Sigmoid colon (tissue), 7 donors: ENCODE measurements around the gene DZIP1. TPM values are rescaled to one million over a fixed set of nuclear protein-coding genes. Genes with fewer than 3 reads are reported as not detected.

Experiments used
- DNase-seq: peaks from one replicate; pipeline ENCODE4 v3.0.0-alpha.2; 2019
- H3K27ac ChIP-seq, 4 donors: fragments of 200-600 bp; sonication (generic); one replicate each; pipeline ENCODE4 v1.5.1; 2016 to 2019; ENCODE audit warnings: mild to moderate bottlenecking in 1 of 4
- H3K27me3 ChIP-seq, 3 donors: fragments of 200-600 bp; sonication (generic); one replicate each; pipeline ENCODE4 v1.5.1; 2019; ENCODE audit warnings: mild to moderate bottlenecking in 1 of 3
- H3K36me3 ChIP-seq, 4 donors: fragments of 200-600 bp; sonication (generic); one replicate each; pipeline ENCODE4 v1.5.1; 2016 to 2019
- H3K4me1 ChIP-seq, 4 donors: fragments of 200-600 bp; sonication (generic); one replicate each; pipeline ENCODE4 v1.5.1; 2017 to 2019
- H3K4me3 ChIP-seq, 4 donors: fragments of 200-600 bp; sonication (generic); one replicate each; pipeline ENCODE4 v1.5.1; 2017 to 2019; ENCODE audit warnings: mild to moderate bottlenecking in 2 of 4, moderate library complexity in 1 of 4
- H3K9me3 ChIP-seq, 4 donors: fragments of 200-600 bp in 3 of 4; sonication (generic) in 3 of 4; one replicate each; pipeline versions ENCODE4 v1.5.1 to v1.6.1; 2013 to 2019
- EP300 ChIP-seq, 4 donors: sonication (generic); formaldehyde crosslinking; IDR thresholded peaks; one replicate each; pipeline ENCODE4 v1.6.1; 2017; ENCODE audit warnings: antibody characterized with exemption in 4 of 4
- POLR2A ChIP-seq, 2 donors: fragments of 450-650 bp; IDR thresholded peaks; one replicate each; pipeline ENCODE4 v1.6.1; 2016; ENCODE audit warnings: antibody characterized with exemption in 2 of 2, mild to moderate bottlenecking in 2 of 2, moderate library complexity in 2 of 2
- POLR2AphosphoS5 ChIP-seq, 4 donors: sonication (generic); formaldehyde crosslinking; IDR thresholded peaks; one replicate each; pipeline ENCODE4 v1.6.1; 2017; ENCODE audit warnings: antibody characterized with exemption in 4 of 4
- WGBS, 2 donors: extraction: QIAGEN DNeasy Blood & Tissue Kit; methylation state at CpG; one replicate each; pipeline ENCODE4 v1.1.7; 2013; 5-methylcytosine and 5-hydroxymethylcytosine counted together
- intact Hi-C: fragments of 100-400 bp; cut with DNase I; formaldehyde crosslinking; loops from one replicate; pipeline ENCODE4 v1.15.1; 2023
- polyA plus RNA-seq, 3 donors: library from polyadenylated mRNA; stranded (reverse); fragments of 200-250 nt; gene quantifications; one replicate each; pipeline ENCODE4 v1.2.3, GENCODE V29; 2013
- total RNA-seq, 4 donors: library from RNA; depleted of rRNA; stranded (reverse); fragments of >200 nt; gene quantifications; one replicate each; pipeline ENCODE4 v1.1.0, GENCODE V29; 2016
- TF ChIP-seq, protein P1 (sequence below), 4 experiments: fragments of 450-650 bp in 3 of 4; fragments of 200-600 bp in 1 of 4; IDR thresholded peaks; one replicate each; pipeline ENCODE4 v1.5.1; 2016 to 2019; ENCODE audit warnings: antibody characterized with exemption in 4 of 4, mild to moderate bottlenecking in 3 of 4, moderate library complexity in 2 of 4
- donor health status: healthy with polysubstance abuse.
- donor health status: Bipolar disorder and iron deficiency.
- donor health status: healthy.

Gene DZIP1
- total and polyA plus RNA-seq, 7 donors, result 1.8 to 41.8 (median 17.5) TPM

DNA sequence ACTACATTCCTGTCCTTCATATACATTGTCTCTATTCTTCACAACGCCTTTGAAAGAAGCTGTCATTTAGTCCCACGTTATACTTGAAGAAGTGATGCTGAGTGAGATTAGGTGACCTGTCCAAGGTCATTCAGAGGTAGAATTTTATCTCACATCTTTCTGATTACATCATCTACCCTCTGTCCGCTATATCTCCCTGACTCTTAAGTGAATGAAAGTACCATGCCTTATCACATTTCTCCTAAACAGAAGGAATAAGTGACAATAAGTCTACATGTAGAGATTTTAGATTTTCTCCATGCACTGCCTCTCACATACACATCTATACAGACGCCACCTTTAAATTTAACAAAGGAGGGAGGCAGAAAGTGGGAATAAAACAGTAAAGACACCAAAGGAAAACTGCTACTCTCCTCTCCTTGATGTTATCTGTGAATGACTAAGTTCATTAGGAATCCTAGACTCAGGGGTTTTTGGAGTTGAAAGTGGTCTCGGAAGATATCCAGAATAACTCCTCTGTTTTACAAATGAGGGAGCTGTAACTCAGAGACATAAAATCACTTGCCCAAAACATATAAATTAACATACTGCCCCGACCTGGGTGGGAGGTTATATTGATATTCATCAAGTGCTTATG is 96.9 kb downstream of the DZIP1 start:
- Histone ChIP-seq H3K9me3 (no peaks in the 10 kb centered on the region), H3K27ac (no peak overlapping the region), H3K4me3 (no peak overlapping the region), H3K36me3 (no peaks in the 10 kb centered on the region), H3K4me1 (peaks cover 0 to 6% (median 5%) of the 10 kb centered on the region in 4 donors), H3K27me3 (peaks cover 4 to 26% (median 12%) of the 10 kb centered on the region in 3 donors)
- DNase-seq, result no peak
- intact Hi-C loops, result no loop called here
- 70 to 78% methylated on average over 6 of the region's 6 CpGs for WGBS, 2 donors
- TF ChIP-seq POLR2AphosphoS5 (IDR thresholded peaks at IDR 0.05), result no peak
- TF ChIP-seq POLR2A (IDR thresholded peaks at IDR 0.05), result no peak
- TF ChIP-seq EP300 (IDR thresholded peaks at IDR 0.05), result no peak
- TF ChIP-seq, protein P1, sequence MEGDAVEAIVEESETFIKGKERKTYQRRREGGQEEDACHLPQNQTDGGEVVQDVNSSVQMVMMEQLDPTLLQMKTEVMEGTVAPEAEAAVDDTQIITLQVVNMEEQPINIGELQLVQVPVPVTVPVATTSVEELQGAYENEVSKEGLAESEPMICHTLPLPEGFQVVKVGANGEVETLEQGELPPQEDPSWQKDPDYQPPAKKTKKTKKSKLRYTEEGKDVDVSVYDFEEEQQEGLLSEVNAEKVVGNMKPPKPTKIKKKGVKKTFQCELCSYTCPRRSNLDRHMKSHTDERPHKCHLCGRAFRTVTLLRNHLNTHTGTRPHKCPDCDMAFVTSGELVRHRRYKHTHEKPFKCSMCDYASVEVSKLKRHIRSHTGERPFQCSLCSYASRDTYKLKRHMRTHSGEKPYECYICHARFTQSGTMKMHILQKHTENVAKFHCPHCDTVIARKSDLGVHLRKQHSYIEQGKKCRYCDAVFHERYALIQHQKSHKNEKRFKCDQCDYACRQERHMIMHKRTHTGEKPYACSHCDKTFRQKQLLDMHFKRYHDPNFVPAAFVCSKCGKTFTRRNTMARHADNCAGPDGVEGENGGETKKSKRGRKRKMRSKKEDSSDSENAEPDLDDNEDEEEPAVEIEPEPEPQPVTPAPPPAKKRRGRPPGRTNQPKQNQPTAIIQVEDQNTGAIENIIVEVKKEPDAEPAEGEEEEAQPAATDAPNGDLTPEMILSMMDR (IDR thresholded peaks at IDR 0.05), result no peak

DNA sequence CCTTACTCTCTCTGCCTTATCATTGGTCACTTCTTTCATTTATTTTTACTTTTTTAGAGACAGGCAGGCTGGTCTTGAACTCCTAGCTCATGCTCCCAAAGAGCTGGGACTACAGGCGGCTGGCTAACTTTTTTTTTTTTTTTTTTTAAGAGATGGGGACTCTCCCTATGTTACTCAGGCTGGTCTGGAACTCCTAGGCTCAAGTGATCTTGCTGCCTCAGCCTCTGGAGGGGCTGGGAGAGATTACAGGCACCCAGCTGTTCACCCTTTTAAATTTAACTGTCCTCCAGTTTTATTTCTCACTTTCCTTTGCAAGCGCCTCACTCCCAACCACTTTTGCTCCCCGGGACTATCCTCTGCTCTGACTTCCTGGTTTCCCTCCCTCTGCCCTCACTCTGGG is 97.6 kb downstream of the DZIP1 start:
- WGBS, 2 donors, result 41 to 44% methylated on average over 3 of the region's 3 CpGs

DNA sequence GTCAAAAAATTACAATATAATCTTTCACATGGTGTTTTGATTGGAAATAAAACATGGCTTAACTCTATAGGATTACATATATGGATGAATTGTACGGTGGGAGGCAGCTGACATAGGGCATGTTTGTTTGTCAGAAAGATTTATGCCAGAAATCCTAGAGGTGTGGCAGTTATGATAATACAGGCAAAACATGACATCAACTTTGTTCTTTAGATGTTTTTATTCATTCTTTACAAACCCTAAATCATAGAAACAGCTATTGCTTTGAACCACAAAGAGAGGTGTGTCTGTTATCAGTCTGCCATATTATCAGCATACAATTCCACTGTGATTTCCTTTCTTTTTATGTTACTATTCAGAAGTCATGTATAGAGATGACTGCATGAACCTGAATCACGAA is 100.2 kb downstream of the DZIP1 start:
- TF ChIP-seq POLR2A (IDR thresholded peaks at IDR 0.05) (no peak), EP300 (IDR thresholded peaks at IDR 0.05) (no peak), POLR2AphosphoS5 (IDR thresholded peaks at IDR 0.05) (no peak)
- TF ChIP-seq, protein P1 (IDR thresholded peaks at IDR 0.05), result no peak
- 13 to 59% methylated on average over 2 of the region's 2 CpGs for WGBS, 2 donors
- Histone ChIP-seq H3K27me3 (peaks cover 0 to 8% (median 0%) of the 10 kb centered on the region in 3 donors), H3K9me3 (no peaks in the 10 kb centered on the region), H3K36me3 (no peaks in the 10 kb centered on the region), H3K27ac (no peak overlapping the region), H3K4me1 (peaks cover 0 to 7% (median 5%) of the 10 kb centered on the region in 4 donors), H3K4me3 (no peak overlapping the region)
- intact Hi-C loops, result no loop called here
- DNase-seq, result no peak

More for the DNA sequence above, 97.6 kb downstream of the DZIP1 start:
- Histone ChIP-seq H3K9me3 (no peaks in the 10 kb centered on the region), H3K4me1 (no peaks in the 10 kb centered on the region), H3K27ac (no peak overlapping the region), H3K4me3 (no peak overlapping the region), H3K36me3 (no peaks in the 10 kb centered on the region), H3K27me3 (peaks cover 0 to 19% (median 5%) of the 10 kb centered on the region in 3 donors)
- DNase-seq, result no peak
- TF ChIP-seq EP300 (IDR thresholded peaks at IDR 0.05), result no peak
- TF ChIP-seq POLR2A (IDR thresholded peaks at IDR 0.05), result no peak
- no peak for TF ChIP-seq POLR2AphosphoS5 (IDR thresholded peaks at IDR 0.05)
- TF ChIP-seq, protein P1 (IDR thresholded peaks at IDR 0.05), result no peak
- intact Hi-C loops, result no loop called here

DNA sequence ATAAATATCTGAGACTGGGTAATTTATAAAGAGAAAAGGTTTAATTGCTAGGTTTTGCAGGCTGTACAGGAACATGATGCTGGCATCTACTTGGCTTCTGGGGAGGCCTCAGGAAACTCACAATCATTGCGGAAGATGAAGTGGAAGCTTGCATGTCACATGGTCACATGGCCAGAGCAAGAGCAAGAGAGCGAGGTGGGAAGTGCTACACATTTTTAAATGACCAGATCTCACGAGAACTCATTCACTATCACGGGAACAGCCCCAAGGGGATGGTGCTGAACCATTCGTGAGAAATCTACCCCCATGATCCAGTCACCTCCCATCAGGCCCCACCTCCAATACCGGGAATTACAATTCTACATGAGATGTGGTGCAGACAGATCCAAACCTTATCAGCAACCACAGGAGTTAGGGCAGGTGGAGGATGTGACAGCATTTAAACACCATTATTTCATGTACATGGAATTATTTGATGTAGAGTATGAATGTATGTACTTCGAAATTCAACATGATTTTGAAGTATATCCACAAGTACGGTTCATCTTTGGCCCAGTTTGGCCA is 102.5 kb downstream of the DZIP1 start:
- intact Hi-C loops, result no loop called here
- 92 to 93% methylated on average over 8 of the region's 8 CpGs for WGBS, 2 donors

More for the DNA sequence above, 102.5 kb downstream of the DZIP1 start:
- Histone ChIP-seq H3K27me3 (peaks cover 0 to 6% (median 0%) of the 10 kb centered on the region in 3 donors), H3K4me3 (no peak overlapping the region), H3K27ac (no peak overlapping the region), H3K9me3 (no peaks in the 10 kb centered on the region), H3K36me3 (no peaks in the 10 kb centered on the region), H3K4me1 (peaks cover 0 to 7% (median 5%) of the 10 kb centered on the region in 4 donors)
- TF ChIP-seq POLR2AphosphoS5 (IDR thresholded peaks at IDR 0.05) (no peak), POLR2A (IDR thresholded peaks at IDR 0.05) (no peak), EP300 (IDR thresholded peaks at IDR 0.05) (no peak)
- TF ChIP-seq, protein P1 (IDR thresholded peaks at IDR 0.05), result no peak
- DNase-seq, result no peak
